HUES64 (cell line): ENCODE measurements around the gene SAMSN1.
"Not testable (repeated sequence)": the region's sequence is repeated elsewhere in the genome, so short reads cannot be mapped to it uniquely, and the experiment has no call there.

Experiments used
- H3K27ac ChIP-seq: 2 replicates; pipeline ENCODE4 v1.7.0; 2013; ENCODE audit warnings: low read depth, low read length, inconsistent platforms
- H3K27me3 ChIP-seq: 2 replicates; pipeline ENCODE4 v1.6.1; 2013; ENCODE audit warnings: mild to moderate bottlenecking, low read length; ENCODE audit not compliant: insufficient read depth
- H3K36me3 ChIP-seq: 2 replicates; pipeline ENCODE4 v1.6.1; 2013; ENCODE audit warnings: mild to moderate bottlenecking, low read length; ENCODE audit not compliant: insufficient read depth
- H3K4me1 ChIP-seq: 2 replicates; pipeline ENCODE4 v1.6.1; 2013; ENCODE audit warnings: mild to moderate bottlenecking, low read length, moderate library complexity; ENCODE audit not compliant: insufficient read depth
- H3K4me3 ChIP-seq: 2 replicates; pipeline ENCODE4 v1.5.1; 2013; ENCODE audit warnings: mild to moderate bottlenecking, low read length, moderate library complexity
- H3K9ac ChIP-seq: 2 replicates; pipeline ENCODE4 v1.6.1; 2013; ENCODE audit warnings: mild to moderate bottlenecking, low read depth, low read length
- H3K9me3 ChIP-seq: 2 replicates; pipeline ENCODE4 v1.6.1; 2013; ENCODE audit warnings: low read depth, low read length; ENCODE audit not compliant: insufficient read depth
- WGBS: fragments of 150-250, 120-280 bp; methylation state at CpG from one replicate; pipeline ENCODE4 v1.1.7; 2013; ENCODE audit warnings: missing lambda C conversion rate; 5-methylcytosine and 5-hydroxymethylcytosine counted together

SAMSN1 gene

DNA sequence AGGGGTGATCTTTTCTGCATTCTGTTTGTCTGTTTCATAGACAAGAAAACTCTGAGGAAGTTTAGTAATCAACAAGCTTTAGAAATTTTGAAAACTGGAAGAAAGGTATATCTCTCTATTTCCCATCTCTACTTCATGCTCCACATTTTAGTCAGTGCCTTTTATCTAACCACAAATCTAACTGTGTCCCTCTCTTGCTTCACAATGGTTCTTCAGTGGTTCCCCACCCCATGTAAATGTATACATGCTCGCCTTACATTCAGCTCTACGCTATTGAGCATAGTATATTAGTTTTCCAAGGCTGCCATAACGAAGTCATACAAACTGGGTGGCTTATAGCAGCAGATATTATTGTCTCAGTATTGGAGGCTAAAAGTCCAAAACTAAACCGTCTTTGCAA lies 14.4 kb upstream of the SAMSN1 start:
- Histone ChIP-seq H3K27me3 (no peaks in the 10 kb centered on the region), H3K4me3 (no peak overlapping the region), H3K9ac (no peak overlapping the region), H3K9me3 (peaks cover 15% of the 10 kb centered on the region; the same call in 1 of the 2 replicates), H3K4me1 (no peaks in the 10 kb centered on the region), H3K36me3 (no peaks in the 10 kb centered on the region), H3K27ac (no peak overlapping the region)
- 74% methylated on average over 4 of the region's 4 CpGs for WGBS

DNA sequence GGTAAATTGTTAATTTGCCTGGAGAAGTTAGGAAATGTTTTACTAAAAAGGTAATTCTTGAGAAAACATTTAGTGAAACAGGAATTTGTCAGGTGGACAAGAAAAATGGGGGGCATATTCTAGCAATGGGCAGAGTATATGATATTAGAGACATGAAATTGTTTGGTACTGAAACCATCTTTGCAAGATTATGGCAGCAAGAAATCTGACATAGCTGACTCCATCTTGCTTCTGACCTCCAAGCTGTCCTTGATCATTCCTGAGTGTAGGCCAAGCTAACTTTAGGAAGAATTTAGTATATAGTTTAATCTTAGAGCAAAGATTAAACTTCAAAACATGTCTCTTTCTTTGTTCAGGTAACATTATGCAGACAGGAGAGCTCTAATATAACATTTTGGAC lies 14.0 kb upstream of the SAMSN1 start:
- Histone ChIP-seq H3K27me3 (no peaks in the 10 kb centered on the region), H3K4me3 (no peak overlapping the region), H3K9me3 (peaks cover 15% of the 10 kb centered on the region; the same call in 1 of the 2 replicates), H3K4me1 (peaks cover under 1% of the 10 kb centered on the region; the same call in 1 of the 2 replicates), H3K36me3 (no peaks in the 10 kb centered on the region), H3K27ac (no peak overlapping the region), H3K9ac (no peak overlapping the region)

DNA sequence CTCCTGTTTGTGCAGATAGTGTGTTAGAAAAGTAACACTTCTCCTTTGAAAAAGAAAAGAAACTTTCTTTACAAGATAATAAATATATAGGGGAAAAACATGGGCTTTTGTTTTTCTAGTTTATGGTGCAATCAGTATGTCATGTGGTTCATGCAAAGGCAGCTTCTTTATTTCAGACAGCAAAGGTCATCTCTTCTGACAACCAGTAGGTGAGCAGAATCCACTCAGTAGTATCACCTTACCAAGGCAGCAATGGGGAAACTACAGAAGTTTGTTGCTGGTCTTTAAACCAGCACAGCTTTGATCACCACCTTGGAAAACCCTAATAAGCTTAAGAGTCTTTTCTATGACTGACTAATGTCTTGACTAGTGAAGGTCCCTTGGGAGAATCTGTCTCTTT lies 13.0 kb upstream of the SAMSN1 start:
- H3K9me3 ChIP-seq, result peaks cover 15% of the 10 kb centered on the region; the same call in 1 of the 2 replicates
- no peak overlapping the region for H3K27ac ChIP-seq
- no peaks in the 10 kb centered on the region for H3K36me3 ChIP-seq
- H3K27me3 ChIP-seq, result no peaks in the 10 kb centered on the region
- no peak overlapping the region for H3K9ac ChIP-seq
- no peak overlapping the region for H3K4me3 ChIP-seq
- peaks cover 6% of the 10 kb centered on the region for H3K4me1 ChIP-seq

DNA sequence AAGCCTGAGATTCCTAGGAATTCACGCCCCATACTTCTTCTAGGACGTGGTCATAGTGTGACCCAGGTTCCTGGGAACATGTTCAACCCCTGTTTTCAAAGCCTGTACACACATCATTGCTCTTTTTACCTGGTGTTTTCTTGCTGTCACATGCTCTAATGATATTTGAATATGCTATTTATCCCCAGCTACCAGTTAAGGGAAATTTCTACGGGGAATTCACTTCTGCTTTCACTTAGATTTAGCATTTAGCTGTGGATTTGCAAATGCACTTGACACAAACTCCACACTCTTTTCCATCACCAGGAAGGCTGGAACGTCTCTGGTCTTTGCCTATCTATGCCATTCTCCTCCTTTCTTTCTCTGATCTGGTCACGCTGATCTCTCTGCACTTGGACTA lies 11.3 kb upstream of the SAMSN1 start:
- H3K36me3 ChIP-seq, result no peaks in the 10 kb centered on the region
- 93% methylated on average over 5 of the region's 5 CpGs for WGBS
- H3K4me1 ChIP-seq, result peaks cover 6% of the 10 kb centered on the region
- H3K27ac ChIP-seq, result no peak overlapping the region
- no peak overlapping the region for H3K9ac ChIP-seq
- H3K27me3 ChIP-seq, result no peaks in the 10 kb centered on the region
- H3K9me3 ChIP-seq, result peaks cover 15% of the 10 kb centered on the region; the same call in 1 of the 2 replicates
- H3K4me3 ChIP-seq, result no peak overlapping the region

DNA sequence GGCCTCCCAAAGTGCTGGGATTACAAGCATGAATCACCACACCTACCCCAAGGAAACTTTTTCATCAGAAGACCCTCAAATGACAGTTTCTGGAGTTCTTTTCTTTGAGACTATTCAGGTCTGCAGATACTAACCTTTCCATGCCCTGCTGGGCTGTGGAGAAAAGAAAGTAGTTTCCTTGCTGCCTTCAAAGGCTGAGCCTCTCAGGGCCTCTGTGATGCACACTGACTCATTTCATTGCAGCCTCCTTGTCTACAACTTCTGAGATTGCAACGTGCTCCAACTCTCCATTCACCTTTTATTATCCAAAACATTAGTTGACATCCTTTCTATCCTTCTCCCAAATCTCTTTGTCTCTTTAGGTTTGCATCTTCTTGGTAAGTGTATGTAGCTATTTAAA lies 8.8 kb upstream of the SAMSN1 start:
- no peaks in the 10 kb centered on the region for H3K9me3 ChIP-seq
- peaks cover 6% of the 10 kb centered on the region for H3K4me1 ChIP-seq
- no peaks in the 10 kb centered on the region for H3K36me3 ChIP-seq
- WGBS, result 33% methylated on average over 1 of the region's 1 CpG
- H3K4me3 ChIP-seq, result no peak overlapping the region
- no peak overlapping the region for H3K27ac ChIP-seq
- no peak overlapping the region for H3K9ac ChIP-seq
- no peaks in the 10 kb centered on the region for H3K27me3 ChIP-seq

DNA sequence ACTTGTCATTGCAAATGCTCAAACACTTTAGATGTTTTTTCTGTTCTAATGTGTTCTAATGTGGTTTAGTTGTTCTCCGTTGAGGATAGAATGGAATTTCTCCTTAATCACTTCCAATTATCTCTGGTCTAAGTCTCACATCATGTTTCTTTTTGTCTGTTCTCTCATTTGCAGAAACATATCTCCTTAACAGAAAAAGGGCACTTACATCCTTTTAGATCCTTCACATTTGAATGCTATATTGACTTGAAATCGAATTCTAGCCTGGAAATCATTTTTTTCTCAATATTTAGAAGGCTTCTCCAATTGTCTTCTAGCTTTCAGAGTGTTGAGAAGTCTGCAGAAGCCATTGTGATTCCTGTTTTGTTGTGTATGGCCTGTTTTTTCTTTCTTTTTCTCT lies 7.3 kb upstream of the SAMSN1 start:
- Histone ChIP-seq H3K36me3 (no peaks in the 10 kb centered on the region), H3K27ac (no peak overlapping the region), H3K4me3 (no peak overlapping the region), H3K4me1 (peaks cover 6% of the 10 kb centered on the region), H3K9me3 (no peaks in the 10 kb centered on the region), H3K9ac (no peak overlapping the region), H3K27me3 (no peaks in the 10 kb centered on the region)
- 100% methylated on average over 1 of the region's 2 CpGs for WGBS

DNA sequence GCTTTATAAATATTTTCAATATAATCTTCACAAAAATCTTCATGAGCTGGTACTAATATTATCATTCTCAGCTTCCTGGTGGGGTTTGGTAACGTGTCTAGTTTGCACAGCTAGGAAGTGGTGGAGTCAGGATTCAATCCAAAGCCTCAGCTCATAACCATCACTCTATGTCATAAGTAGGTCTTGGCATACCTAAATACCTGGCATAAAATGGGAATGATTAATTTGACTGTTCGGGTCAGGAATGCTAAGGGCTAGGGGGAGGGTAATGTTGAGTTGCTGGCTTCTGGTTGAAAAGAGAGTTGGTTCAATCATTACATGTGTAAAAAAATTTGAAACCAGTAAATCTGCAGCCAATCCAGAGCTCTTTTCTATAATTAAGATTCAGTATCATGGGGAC lies 5.6 kb upstream of the SAMSN1 start:
- Histone ChIP-seq H3K4me3 (no peak overlapping the region), H3K9ac (no peak overlapping the region), H3K9me3 (no peaks in the 10 kb centered on the region), H3K27ac (no peak overlapping the region), H3K27me3 (no peaks in the 10 kb centered on the region), H3K4me1 (peaks cover 6% of the 10 kb centered on the region), H3K36me3 (no peaks in the 10 kb centered on the region)
- 97% methylated on average over 2 of the region's 2 CpGs for WGBS

DNA sequence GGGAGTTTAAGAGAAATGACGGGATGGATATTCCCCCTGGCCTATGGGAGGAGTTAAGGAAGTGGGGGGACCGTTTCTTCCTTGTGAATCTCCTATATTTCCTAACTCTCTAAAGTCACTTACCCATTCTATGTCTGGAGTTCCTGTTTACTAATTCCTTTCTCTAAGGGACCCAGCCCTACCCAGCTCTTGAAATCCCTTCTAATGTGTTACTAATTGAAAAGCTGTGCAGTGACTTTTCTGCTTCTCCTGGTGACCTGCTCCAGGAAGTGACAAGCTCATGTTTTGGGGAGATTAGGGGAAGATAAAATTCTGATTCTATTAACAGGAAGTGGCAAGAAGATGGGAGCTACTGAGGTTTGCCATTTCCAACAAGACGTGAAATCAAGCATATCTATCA lies 4.0 kb upstream of the SAMSN1 start:
- H3K27me3 ChIP-seq, result no peaks in the 10 kb centered on the region
- no peaks in the 10 kb centered on the region for H3K9me3 ChIP-seq
- peaks cover 5% of the 10 kb centered on the region for H3K4me1 ChIP-seq
- no peak overlapping the region for H3K27ac ChIP-seq
- H3K4me3 ChIP-seq, result no peak overlapping the region
- H3K9ac ChIP-seq, result no peak overlapping the region
- WGBS, result 93% methylated on average over 1 of the region's 3 CpGs
- H3K36me3 ChIP-seq, result no peaks in the 10 kb centered on the region

DNA sequence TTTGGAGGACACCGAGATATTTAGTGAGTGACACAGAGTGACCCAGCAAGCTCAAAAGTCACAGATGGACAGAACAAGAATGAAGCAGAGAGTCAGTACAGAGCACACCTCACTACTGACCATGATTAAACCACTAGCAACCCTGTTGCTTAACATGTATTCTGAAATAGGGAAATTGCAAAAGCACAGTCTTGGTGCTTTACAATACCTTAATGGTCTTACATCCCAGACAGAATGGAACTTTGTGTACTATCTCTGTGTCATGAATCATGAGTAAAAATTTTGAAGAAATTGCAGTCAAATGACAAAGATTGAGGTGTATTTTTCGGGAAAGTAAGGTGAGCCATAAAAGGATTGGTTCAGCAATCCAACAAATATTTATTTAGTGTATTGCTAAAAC lies 2.7 kb upstream of the SAMSN1 start:
- H3K9ac ChIP-seq, result no peak overlapping the region
- H3K27me3 ChIP-seq, result no peaks in the 10 kb centered on the region
- 100% methylated on average over 1 of the region's 2 CpGs for WGBS
- H3K9me3 ChIP-seq, result no peaks in the 10 kb centered on the region
- no peaks in the 10 kb centered on the region for H3K4me1 ChIP-seq
- no peak overlapping the region for H3K27ac ChIP-seq
- no peaks in the 10 kb centered on the region for H3K36me3 ChIP-seq
- no peak overlapping the region for H3K4me3 ChIP-seq

DNA sequence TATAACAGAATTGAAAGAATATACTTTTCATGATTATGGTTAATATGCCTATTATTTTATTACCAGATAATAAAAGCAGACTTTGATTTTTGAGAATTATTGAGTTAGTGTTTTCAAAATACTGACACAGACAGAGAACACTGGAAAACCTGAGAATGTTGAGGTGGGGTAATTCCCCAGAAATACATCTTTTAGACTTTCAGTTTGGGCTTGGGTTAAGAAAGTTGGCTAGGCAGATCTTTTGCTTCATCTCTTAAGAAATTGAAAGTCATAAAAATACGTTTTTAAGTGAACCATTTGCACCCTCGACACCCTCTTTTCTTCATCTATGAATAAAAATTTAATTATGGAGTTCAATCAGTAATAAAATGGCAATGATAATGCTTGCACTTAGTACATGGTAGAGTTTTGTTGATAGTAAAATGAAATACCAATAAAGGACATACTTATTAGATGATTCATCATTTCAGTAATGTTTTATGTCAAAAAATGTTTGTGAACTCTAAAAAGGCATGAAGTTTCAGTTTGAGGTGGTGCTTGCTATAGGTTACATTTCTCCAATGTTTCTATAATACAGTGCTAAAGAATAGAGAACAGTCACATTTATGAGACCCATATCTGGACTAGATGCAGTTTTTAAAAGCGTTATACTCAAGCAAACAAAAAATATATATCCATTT lies 1.9 kb upstream of the SAMSN1 start:
- H3K4me3 ChIP-seq, result no peak overlapping the region
- H3K9ac ChIP-seq, result no peak overlapping the region
- no peaks in the 10 kb centered on the region for H3K36me3 ChIP-seq
- no peaks in the 10 kb centered on the region for H3K27me3 ChIP-seq
- no peaks in the 10 kb centered on the region for H3K4me1 ChIP-seq
- H3K27ac ChIP-seq, result no peak overlapping the region
- 100% methylated on average over 1 of the region's 3 CpGs for WGBS
- no peaks in the 10 kb centered on the region for H3K9me3 ChIP-seq

DNA sequence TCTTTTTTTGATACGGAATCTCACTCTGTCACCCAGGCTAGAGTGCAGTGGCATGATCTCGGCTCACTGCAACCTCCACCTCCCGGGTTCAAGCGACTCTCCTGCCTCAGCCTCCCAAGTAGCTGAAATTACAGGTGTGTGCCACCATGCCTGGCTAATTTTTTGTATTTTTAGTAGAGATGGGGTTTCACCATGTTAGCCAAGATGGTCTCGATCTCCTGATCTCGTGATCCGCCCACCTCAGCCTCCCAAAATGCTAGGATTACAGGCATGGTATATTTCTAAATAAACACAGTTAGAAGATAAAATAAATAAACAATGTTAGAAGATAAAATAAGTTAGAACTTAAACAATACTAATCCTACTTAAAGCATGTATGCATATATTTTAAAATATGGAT lies 604 bp upstream of the SAMSN1 start:
- H3K9me3 ChIP-seq, H3K27ac ChIP-seq, H3K4me3 ChIP-seq, H3K36me3 ChIP-seq, H3K4me1 ChIP-seq, H3K27me3 ChIP-seq, H3K9ac ChIP-seq: not testable (repeated sequence)
- 96% methylated on average over 5 of the region's 7 CpGs for WGBS

DNA sequence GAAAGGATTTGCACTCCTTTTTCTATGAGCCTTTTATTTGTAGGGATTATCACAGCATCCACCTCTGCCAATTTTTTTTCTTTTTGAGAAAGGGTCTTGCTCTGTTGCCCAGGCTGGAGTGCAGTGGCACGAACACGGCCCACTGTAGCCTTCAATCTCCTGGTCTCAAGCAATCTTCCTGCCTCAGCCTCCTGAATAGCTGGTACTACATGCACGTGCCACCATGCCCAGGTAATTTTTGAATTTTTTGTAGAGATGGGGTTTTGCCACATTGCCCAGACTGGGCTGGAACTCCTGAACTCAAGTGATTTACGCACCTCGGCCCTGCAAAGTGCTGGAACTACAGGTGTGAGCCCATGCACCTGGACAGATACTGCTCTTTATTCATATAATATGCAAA lies 2.1 kb downstream of the SAMSN1 start:
- H3K27ac ChIP-seq, result no peak overlapping the region

More for the DNA sequence above, 2.1 kb downstream of the SAMSN1 start:
- Histone ChIP-seq H3K27me3 (no peaks in the 10 kb centered on the region), H3K36me3 (no peaks in the 10 kb centered on the region), H3K9me3 (no peaks in the 10 kb centered on the region), H3K4me3 (no peak overlapping the region), H3K4me1 (no peaks in the 10 kb centered on the region), H3K9ac (no peak overlapping the region)
- WGBS, result 92% methylated on average over 5 of the region's 5 CpGs
